HCT116 (cell line): Measurements from ENCODE around the gene SNAP91. TPM values are rescaled to one million over a fixed set of nuclear protein-coding genes. Genes with fewer than 3 reads are reported as not detected.

Source experiments
- ATAC-seq: fragments of 200-7000 bp; cut with Tn5 transposase; 2 replicates; pipeline ENCODE4 v1.9.1; 2020; ENCODE audit warnings: mild to moderate bottlenecking, moderate library complexity
- BruUV-seq: library from RNA; stranded (reverse); fragments of 400-500 nt; replicated peaks from 2 replicates; lab custom pipeline; 2021; lab: Mats Ljungman, UMichigan
- CTCF ChIA-PET: fragments of 300-600 bp; sonication (Branson Sonifier 250); formaldehyde crosslinking; loops from one replicate; lab custom pipeline; 2021; ENCODE audit warnings: antibody characterized with exemption; lab: Charles Lee
- POLR2A ChIA-PET: fragments of 300-600, 350-600 bp; sonication (Branson Sonifier 250); formaldehyde crosslinking; loops from one replicate; lab custom pipeline; 2021; ENCODE audit warnings: antibody characterized with exemption; lab: Charles Lee
- RAD21 ChIA-PET, 2 experiments: fragments of 300-600 bp; sonication (Branson Sonifier 250); formaldehyde crosslinking; loops; one replicate each; lab custom pipeline; 2023; ENCODE audit warnings: low total read pairs in 2 of 2; ENCODE audit not compliant: uncharacterized antibody in 2 of 2, unreplicated experiment in 2 of 2, low non-redundant PET in 1 of 2; lab: Charles Lee
- DNase-seq: peaks from one replicate; pipeline ENCODE4 v3.0.0-alpha.2; 2010; ENCODE audit warnings: low read depth, low spot score
- H2AFZ ChIP-seq: fragments of 200-600 bp; shearing (Covaris generic), sonication (generic); 2 replicates; pipeline ENCODE4 v1.6.1; 2017; ENCODE audit warnings: low read depth, mixed run types, mixed read lengths, antibody characterized with exemption, low read length; ENCODE audit not compliant: poor library complexity, severe bottlenecking
- H3K27ac ChIP-seq: 2 replicates; pipeline ENCODE4 v1.5.1; 2012; ENCODE audit warnings: low read depth, low read length
- H3K27me3 ChIP-seq: fragments of 200-600 bp; sonication (generic); 2 replicates; pipeline ENCODE4 v1.6.1; 2016; ENCODE audit warnings: mixed run types, low read length, mixed read lengths; ENCODE audit not compliant: insufficient read depth
- H3K36me3 ChIP-seq, 2 experiments: fragments of 200-500 bp in 1 of 2; fragments of 200-600 bp in 1 of 2; sonication (Bioruptor generic) in 1 of 2; sonication (generic) in 1 of 2; 2 replicates each; pipeline versions ENCODE4 v1.5.1 to v1.6.1; 2014 to 2016; ENCODE audit warnings: low read length in 2 of 2, inconsistent platforms in 1 of 2, mixed read lengths in 1 of 2, mixed run types in 1 of 2; ENCODE audit not compliant: insufficient read depth in 2 of 2, control insufficient read depth in 1 of 2
- H3K4me1 ChIP-seq, 2 experiments: fragments of 200-600 bp in 1 of 2; sonication (generic) in 1 of 2; 2 replicates each; pipeline versions ENCODE4 v1.5.1 to v1.6.1; 2012 to 2017; ENCODE audit warnings: low read length in 2 of 2, inconsistent platforms in 1 of 2, mild to moderate bottlenecking in 1 of 2, mixed read lengths in 1 of 2, mixed run types in 1 of 2, moderate library complexity in 1 of 2; ENCODE audit not compliant: insufficient read depth in 2 of 2, control insufficient read depth in 1 of 2
- H3K4me2 ChIP-seq: fragments of 200-600 bp; sonication (generic); 2 replicates; pipeline ENCODE4 v1.6.1; 2017; ENCODE audit warnings: mixed run types, low read length, mixed read lengths
- H3K4me3 ChIP-seq, 2 experiments: fragments of 200-600 bp in 1 of 2; sonication (generic) in 1 of 2; replicated peaks in 1 of 2; 2 replicates each; pipeline ENCODE4 v1.5.1; 2011 to 2016; ENCODE audit warnings: low read length in 2 of 2, control low read depth in 1 of 2, low read depth in 1 of 2, mild to moderate bottlenecking in 1 of 2, mixed read lengths in 1 of 2, mixed run types in 1 of 2
- H3K79me2 ChIP-seq: fragments of 200-600 bp; sonication (generic); 2 replicates; pipeline ENCODE4 v1.6.1; 2017; ENCODE audit warnings: mild to moderate bottlenecking, mixed run types, low read length, moderate library complexity, mixed read lengths; ENCODE audit not compliant: insufficient read depth
- H3K9ac ChIP-seq: fragments of 200-600 bp; sonication (generic); 2 replicates; pipeline ENCODE4 v1.6.1; 2016; ENCODE audit warnings: low read length, mixed read lengths
- H3K9me2 ChIP-seq: fragments of 200-600 bp; sonication (generic), shearing (Covaris generic); 2 replicates; pipeline ENCODE4 v1.6.1; 2017; ENCODE audit warnings: mixed run types, mild to moderate bottlenecking, moderate library complexity; ENCODE audit not compliant: insufficient read depth
- H3K9me3 ChIP-seq, 2 experiments: fragments of 200-500 bp in 1 of 2; fragments of 200-600 bp in 1 of 2; sonication (Bioruptor generic) in 1 of 2; sonication (generic) in 1 of 2; 2 replicates each; pipeline ENCODE4 v1.6.1; 2014 to 2017; ENCODE audit warnings: low read length in 2 of 2, mixed read lengths in 2 of 2, inconsistent platforms in 1 of 2, low read depth in 1 of 2, mild to moderate bottlenecking in 1 of 2, mixed run types in 1 of 2, moderate library complexity in 1 of 2; ENCODE audit not compliant: control insufficient read depth in 1 of 2, insufficient read depth in 1 of 2
- H4K20me1 ChIP-seq: fragments of 200-600 bp; sonication (generic), shearing (Covaris generic); 2 replicates; pipeline ENCODE4 v1.6.1; 2017; ENCODE audit warnings: mixed run types, mild to moderate bottlenecking, moderate library complexity; ENCODE audit not compliant: insufficient read depth
- CBX3 ChIP-seq: IDR thresholded peaks from 2 replicates; pipeline ENCODE4 v1.6.1; 2012; ENCODE audit warnings: low read depth
- CTCF ChIP-seq, 3 experiments: fragments of 200-600 bp in 1 of 3; sonication (generic) in 1 of 3; IDR thresholded peaks in 2 of 3; conservative IDR thresholded peaks in 1 of 3; 2 replicates each; pipeline ENCODE4 v1.5.1; 2012 to 2017; ENCODE audit warnings: low read depth in 2 of 3, low read length in 2 of 3, antibody characterized with exemption in 1 of 3, borderline replicate concordance in 1 of 3, control low read depth in 1 of 3, mild to moderate bottlenecking in 1 of 3, mixed read lengths in 1 of 3, mixed run types in 1 of 3, moderate library complexity in 1 of 3; ENCODE audit not compliant: insufficient read depth in 1 of 3
- EGR1 ChIP-seq: IDR thresholded peaks from 2 replicates; pipeline ENCODE4 v1.6.1; 2012; ENCODE audit warnings: low read depth
- EZH2 ChIP-seq: fragments of 200-600 bp; sonication (generic); IDR thresholded peaks from 2 replicates; pipeline ENCODE4 v1.6.1; 2017; ENCODE audit warnings: antibody characterized with exemption, mixed run types
- EZH2phosphoT487 ChIP-seq: fragments of 200-600 bp; IDR thresholded peaks from 2 replicates; pipeline ENCODE4 v1.6.1; 2018; ENCODE audit warnings: antibody characterized with exemption, borderline replicate concordance
- FOSL1 ChIP-seq: IDR thresholded peaks from 2 replicates; pipeline ENCODE4 v1.6.1; 2012; ENCODE audit warnings: low read depth
- POLR2A ChIP-seq: IDR thresholded peaks from 2 replicates; pipeline ENCODE4 v1.7.0; 2011; ENCODE audit warnings: borderline replicate concordance; ENCODE audit not compliant: insufficient read depth, insufficient read length; ENCODE audit errors: extremely low read depth
- SP1 ChIP-seq: IDR thresholded peaks from 2 replicates; pipeline ENCODE4 v1.6.1; 2012; ENCODE audit warnings: low read depth
- ZBTB33 ChIP-seq: IDR thresholded peaks from 2 replicates; pipeline ENCODE4 v1.6.1; 2011; ENCODE audit warnings: mild to moderate bottlenecking, low read length, moderate library complexity; ENCODE audit not compliant: insufficient replicate concordance; ENCODE audit errors: extremely low read depth
- ZFX ChIP-seq: fragments of 450-650 bp; IDR thresholded peaks from 2 replicates; pipeline ENCODE4 v1.6.1; 2017
- ZNF274 ChIP-seq: fragments of 200-500 bp; sonication (Bioruptor generic); IDR thresholded peaks from 2 replicates; pipeline ENCODE4 v1.6.1; 2014; ENCODE audit warnings: mild to moderate bottlenecking, low read depth, low read length, inconsistent platforms
- intact Hi-C: fragments of 100-400 bp; cut with micrococcal nuclease; formaldehyde crosslinking; loops from 2 replicates; pipeline ENCODE4 v1.10.0; 2022
- total RNA-seq: library from RNA; stranded (reverse); gene quantifications from one replicate; pipeline ENCODE4 v1.2.1, GENCODE V29; 2021; ENCODE audit not compliant: unreplicated experiment

Gene SNAP91
- total RNA-seq, 1 experiment from 2014 or later = not detected

DNA sequence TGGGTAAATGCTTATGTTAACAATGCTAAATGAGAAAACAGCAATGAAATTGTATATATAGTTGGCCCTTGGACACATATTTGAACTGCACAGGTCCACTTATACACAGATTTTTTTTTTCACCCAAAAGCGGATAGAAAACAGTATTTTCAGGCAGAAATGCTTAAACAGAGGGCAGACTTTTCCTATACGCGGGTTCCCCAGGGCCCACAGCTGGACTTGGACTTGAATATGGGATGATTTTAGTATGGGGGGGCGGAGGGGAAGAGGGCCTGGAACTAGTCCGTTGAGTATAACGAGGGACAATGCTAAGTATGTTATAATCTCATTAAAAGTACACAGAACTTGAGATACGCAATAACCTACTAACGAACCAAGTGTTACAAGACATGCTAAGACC is 197.6 kb downstream of the SNAP91 start:
- ATAC-seq = no peak
- no peaks in the 10 kb centered on the region for H3K27me3 ChIP-seq
- no peak overlapping the region for H3K27ac ChIP-seq
- H3K79me2 ChIP-seq = no peaks in the 10 kb centered on the region
- intact Hi-C loops = loop anchor here (5.0 kb wide), 1 partner anchor 1264 kb away; the partner anchor contains the start of gene IBTK
- H2AFZ ChIP-seq = peak overlapping the region; percentile 87
- no peaks in the 10 kb centered on the region for H3K36me3 ChIP-seq
- CTCF ChIA-PET = interaction anchor here (1.2 to 6.9 kb wide), 6 partner anchors 25 to 445 kb away, joined by 3 to 120 read pairs (median 6); partner anchors contain the start of genes DOP1A and UBE3D
- H3K9ac ChIP-seq = no peak overlapping the region
- TF ChIP-seq FOSL1 (no peak), EZH2 (no peak), CBX3 (no peak), CTCF (IDR thresholded peaks at IDR 0.05 in 2 of 3, conservative IDR thresholded peaks at IDR 0.05 in 1 of 3; ENCODE audit: borderline replicate concordance in 1 of 3, insufficient read depth in 1 of 3, low read depth in 2 of 3, low read length in 2 of 3) (no peak), POLR2A (no peak), EZH2phosphoT487 (no peak), SP1 (no peak), ZBTB33 (no peak), ZFX (no peak), EGR1 (no peak), ZNF274 (no peak)
- no peaks in the 10 kb centered on the region for H3K9me2 ChIP-seq
- no peaks in the 10 kb centered on the region for H4K20me1 ChIP-seq
- RAD21 ChIA-PET = no interaction called here
- no peaks in the 10 kb centered on the region for H3K9me3 ChIP-seq
- DNase-seq = no peak
- no peak overlapping the region for H3K4me3 ChIP-seq
- no TSS peak for BruUV-seq
- POLR2A ChIA-PET = no interaction called here
- peak overlapping the region; percentile 100 for H3K4me2 ChIP-seq
- peaks cover 0 to 10% of the 10 kb centered on the region in 2 experiments; a peak in 1 of 4 replicates for H3K4me1 ChIP-seq
